PC-3 (cell line): ENCODE results near the gene SNX5. TPM values are rescaled to one million over a fixed set of nuclear protein-coding genes. Genes with fewer than 3 reads are reported as not detected.
"Not testable (repeated sequence)": the region's sequence is repeated elsewhere in the genome, so short reads cannot be mapped to it uniquely, and the experiment has no call there.

Experiments used
- ATAC-seq: fragments of 200-7000 bp; cut with Tn5 transposase; 2 replicates; pipeline ENCODE4 v1.9.1; 2020; ENCODE audit warnings: mild to moderate bottlenecking, moderate library complexity
- BruUV-seq: library from RNA; stranded (reverse); fragments of 400-500 nt; replicated peaks from 2 replicates; lab custom pipeline; 2021; lab: Mats Ljungman, UMichigan
- CTCF ChIA-PET: fragments of 300-600 bp; sonication (Branson Sonifier 250); formaldehyde crosslinking; loops from one replicate; lab custom pipeline; 2022; ENCODE audit warnings: antibody characterized with exemption; lab: Charles Lee
- POLR2A ChIA-PET: fragments of 300-600 bp; sonication (Branson Sonifier 250); formaldehyde crosslinking; loops from one replicate; lab custom pipeline; 2022; ENCODE audit warnings: antibody characterized with exemption; ENCODE audit not compliant: unreplicated experiment; lab: Charles Lee
- DNase-seq: peaks from one replicate; pipeline ENCODE4 v3.0.0-alpha.2; 2015
- H2AFZ ChIP-seq: fragments of 300-600 bp; sonication (generic); 2 replicates; pipeline ENCODE4 v1.6.0; 2016; ENCODE audit warnings: antibody characterized with exemption, low read length
- H3F3A ChIP-seq: fragments of 300-600 bp; sonication (generic); one replicate; pipeline ENCODE4 v1.6.0; 2017; ENCODE audit warnings: antibody characterized with exemption, low read length, control low read depth, mild to moderate bottlenecking; ENCODE audit not compliant: unreplicated experiment
- H3K27ac ChIP-seq: fragments of 300-600 bp; sonication (generic); 2 replicates; pipeline ENCODE4 v1.5.1; 2016; ENCODE audit warnings: mild to moderate bottlenecking, low read length
- H3K27me3 ChIP-seq: fragments of 300-600 bp; sonication (generic); 2 replicates; pipeline ENCODE4 v1.6.1; 2016; ENCODE audit warnings: low read length, mixed read lengths
- H3K36me3 ChIP-seq: fragments of 300-600 bp; sonication (generic); 2 replicates; pipeline ENCODE4 v1.6.1; 2016; ENCODE audit warnings: low read depth, mixed run types, low read length, mixed read lengths
- H3K4me1 ChIP-seq: fragments of 300-600 bp; sonication (generic); 2 replicates; pipeline ENCODE4 v1.5.1; 2016; ENCODE audit warnings: low read length; ENCODE audit not compliant: insufficient read depth
- H3K4me2 ChIP-seq: fragments of 300-600 bp; sonication (generic); 2 replicates; pipeline ENCODE4 v1.6.0; 2016; ENCODE audit warnings: low read length
- H3K4me3 ChIP-seq: fragments of 300-600 bp; sonication (generic); 2 replicates; pipeline ENCODE4 v1.5.1; 2016; ENCODE audit warnings: mild to moderate bottlenecking, low read length, mixed read lengths
- H3K79me2 ChIP-seq: fragments of 300-600 bp; sonication (generic); 2 replicates; pipeline ENCODE4 v1.6.1; 2017; ENCODE audit warnings: low read length, mixed read lengths
- H3K9ac ChIP-seq: fragments of 300-600 bp; sonication (generic); 2 replicates; pipeline ENCODE4 v1.6.0; 2016; ENCODE audit warnings: mild to moderate bottlenecking, low read length
- H3K9me2 ChIP-seq: fragments of 300-600 bp; sonication (generic); replicated peaks from 2 replicates; pipeline ENCODE4 v1.6.1; 2016; ENCODE audit warnings: mixed run types, low read length, mixed read lengths
- H3K9me3 ChIP-seq: fragments of 300-600 bp; sonication (generic); 2 replicates; pipeline ENCODE4 v1.6.1; 2016; ENCODE audit warnings: low read length, mixed read lengths
- H4K20me1 ChIP-seq: fragments of 300-600 bp; sonication (generic); 2 replicates; pipeline ENCODE4 v1.6.1; 2016; ENCODE audit warnings: low read length, mixed read lengths
- CTCF ChIP-seq: fragments of 300-600 bp; sonication (generic); conservative IDR thresholded peaks from 2 replicates; pipeline ENCODE4 v1.5.1; 2017; ENCODE audit warnings: antibody characterized with exemption, low read depth, mild to moderate bottlenecking, low read length
- EZH2 ChIP-seq: fragments of 300-600 bp; sonication (generic); IDR thresholded peaks from one replicate; pipeline ENCODE4 v1.6.1; 2017; ENCODE audit warnings: antibody characterized with exemption, mild to moderate bottlenecking, low read length; ENCODE audit not compliant: unreplicated experiment
- EZH2phosphoT487 ChIP-seq: fragments of 300-600 bp; sonication (generic); IDR thresholded peaks from 2 replicates; pipeline ENCODE4 v1.6.1; 2018; ENCODE audit warnings: mild to moderate bottlenecking, antibody characterized with exemption, low read length, borderline replicate concordance
- intact Hi-C: fragments of 100-400 bp; cut with micrococcal nuclease; formaldehyde crosslinking; loops from 2 replicates; pipeline ENCODE4 v1.9.0; 2023
- total RNA-seq: library from RNA; depleted of rRNA; stranded (reverse); fragments of >200 nt; gene quantifications from 2 replicates; pipeline ENCODE4 v1.2.3, GENCODE V29; 2014

Gene SNX5
- total RNA-seq, 1 experiment from 2014 or later = 159 TPM

- Histone ChIP-seq H3K36me3 (peaks cover 55% of the 10 kb centered on the region), H3F3A (no peaks in the 10 kb centered on the region), H3K4me3 (no peak overlapping the region), H3K27ac (no peak overlapping the region), H3K27me3 (no peaks in the 10 kb centered on the region), H3K4me1 (peaks cover 57% of the 10 kb centered on the region), H3K9me3 (no peaks in the 10 kb centered on the region), H3K4me2 (peak overlapping the region; percentile 4; the same call in 1 of the 2 replicates), H2AFZ (no peak overlapping the region), H3K79me2 (peaks cover 100% of the 10 kb centered on the region), H3K9me2 (no peaks in the 10 kb centered on the region), H3K9ac (no peak overlapping the region), H4K20me1 (peaks cover 89% of the 10 kb centered on the region)
- TF ChIP-seq CTCF (no peak), EZH2 (no peak), EZH2phosphoT487 (no peak)
- BruUV-seq = no TSS peak
- ATAC-seq (no peak), DNase-seq (no peak)
- ChIA-PET POLR2A (no interaction called here), CTCF (interaction anchor here (0.6 kb wide), 1 partner anchor 279 kb away, joined by 3 read pairs; the partner anchor contains the start of gene RRBP1)
- intact Hi-C loops = loop anchor here (10.0 kb wide), 1 partner anchor 323 kb away; the partner anchor contains the start of gene ZNF133
Measured at GRCh38 chr20:17961587-17961940, 7.0 kb downstream of the SNX5 start.

DNA sequence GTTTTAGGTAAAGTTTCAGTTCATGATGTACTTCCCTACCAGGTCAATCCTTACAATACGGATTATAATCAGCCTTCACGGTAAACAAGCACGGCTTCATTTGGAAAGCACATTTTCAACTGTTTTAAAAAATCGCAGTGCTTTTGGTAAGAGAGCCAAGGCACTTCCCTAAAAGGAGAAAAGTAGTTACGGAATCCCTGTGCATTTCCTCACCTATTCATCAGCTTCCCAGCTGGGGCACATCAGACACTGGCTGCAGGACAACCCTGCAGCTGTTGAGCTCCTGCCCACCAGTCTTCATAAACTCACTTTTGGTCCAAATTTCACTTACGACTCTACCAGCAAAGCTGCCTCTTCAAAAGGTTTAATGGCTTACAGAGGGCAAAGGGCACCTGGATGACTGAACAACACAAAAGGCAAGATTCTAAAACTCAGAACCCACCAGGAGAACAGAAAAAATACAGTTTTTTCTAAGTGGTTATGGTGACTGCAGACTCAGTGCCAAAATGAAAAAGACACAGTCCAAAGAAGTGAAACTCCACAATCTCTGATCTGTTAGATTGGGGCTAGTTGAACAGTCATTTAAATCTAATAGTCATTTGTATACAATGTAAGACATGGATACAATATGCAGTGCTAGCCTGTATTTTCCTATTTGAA, 7.5 kb downstream of the SNX5 start:
- Histone ChIP-seq H3K9ac (no peak overlapping the region), H2AFZ (no peak overlapping the region), H3K27me3 (no peaks in the 10 kb centered on the region), H3K4me1 (peaks cover 52% of the 10 kb centered on the region), H3K4me3 (no peak overlapping the region), H3K79me2 (peaks cover 100% of the 10 kb centered on the region), H3K9me2 (no peaks in the 10 kb centered on the region), H3F3A (no peaks in the 10 kb centered on the region), H3K27ac (no peak overlapping the region), H3K4me2 (0 out of 2 replicates have a peak overlapping the region, but pooled peaks have one; percentile 4), H3K9me3 (no peaks in the 10 kb centered on the region), H3K36me3 (peaks cover 55% of the 10 kb centered on the region), H4K20me1 (peaks cover 89% of the 10 kb centered on the region)
- no TSS peak for BruUV-seq
- DNase-seq = no peak
- ChIA-PET POLR2A (no interaction called here), CTCF (no interaction called here)
- TF ChIP-seq EZH2phosphoT487 = no peak
- TF ChIP-seq CTCF = no peak
- intact Hi-C loops = loop anchor here (10.0 kb wide), 1 partner anchor 324 kb away; the partner anchor contains the start of gene ZNF133
- no peak for ATAC-seq

- H3F3A ChIP-seq, POLR2A ChIA-PET, H3K27me3 ChIP-seq, H3K27ac ChIP-seq, BruUV-seq, H3K9ac ChIP-seq, DNase-seq, H3K9me2 ChIP-seq, H2AFZ ChIP-seq, H3K4me3 ChIP-seq, H3K4me2 ChIP-seq, CTCF ChIA-PET, ATAC-seq, H3K9me3 ChIP-seq: not testable (repeated sequence)
- Histone ChIP-seq H4K20me1 (peaks cover 89% of the 10 kb centered on the region), H3K36me3 (peaks cover 60% of the 10 kb centered on the region), H3K79me2 (peaks cover 100% of the 10 kb centered on the region), H3K4me1 (peaks cover 45% of the 10 kb centered on the region)
- intact Hi-C loops = loop anchor here (10.0 kb wide), 1 partner anchor 324 kb away; the partner anchor contains the start of gene ZNF133
Measured at GRCh38 chr20:17960400-17960885, 8.2 kb downstream of the SNX5 start.
